Endodermal cell (in vitro differentiated cells): ENCODE measurements around the gene SNX30. TPM values are rescaled to one million over a fixed set of nuclear protein-coding genes. Genes with fewer than 3 reads are reported as not detected.
A peak's percentile ranks its signal among the peaks of the same experiment; 100 is the strongest.

ENCODE experiments used
- DNase-seq: peaks from one replicate; pipeline ENCODE4 v3.0.0-alpha.2; 2017
- H3K27ac ChIP-seq: 2 replicates; pipeline ENCODE4 v1.5.1; 2013; ENCODE audit warnings: mild to moderate bottlenecking, low read depth, low read length, moderate library complexity
- H3K27me3 ChIP-seq: 2 replicates; pipeline ENCODE4 v1.6.1; 2013; ENCODE audit warnings: mild to moderate bottlenecking, low read length, moderate library complexity; ENCODE audit not compliant: insufficient read depth, control insufficient read depth, poor library complexity, severe bottlenecking
- H3K36me3 ChIP-seq: 2 replicates; pipeline ENCODE4 v1.7.0; 2013; ENCODE audit warnings: mild to moderate bottlenecking, low read length, moderate library complexity; ENCODE audit not compliant: control insufficient read depth, insufficient read depth
- H3K4me1 ChIP-seq: one replicate; pipeline ENCODE4 v1.7.0; 2013; ENCODE audit warnings: low read length; ENCODE audit not compliant: control insufficient read depth, insufficient read depth
- H3K4me3 ChIP-seq: 2 replicates; pipeline ENCODE4 v1.5.1; 2013; ENCODE audit warnings: mild to moderate bottlenecking, low read length, moderate library complexity
- H3K9ac ChIP-seq: 2 replicates; pipeline ENCODE4 v1.6.1; 2013; ENCODE audit warnings: mild to moderate bottlenecking, low read length, moderate library complexity; ENCODE audit not compliant: poor library complexity, severe bottlenecking; ENCODE audit errors: extremely low read depth
- H3K9me3 ChIP-seq: 2 replicates; pipeline ENCODE4 v1.6.1; 2013; ENCODE audit warnings: mild to moderate bottlenecking, low read length, moderate library complexity; ENCODE audit not compliant: control insufficient read depth
- H3K27ac Mint-ChIP-seq: 2 replicates; pipeline ENCODE4 v1.8.0; 2020; ENCODE audit warnings: mixed read lengths
- H3K27me3 Mint-ChIP-seq: 2 replicates; pipeline ENCODE4 v1.8.0; 2021; ENCODE audit warnings: mild to moderate bottlenecking, mixed read lengths; ENCODE audit not compliant: insufficient read depth
- H3K36me3 Mint-ChIP-seq: 2 replicates; pipeline ENCODE4 v1.8.0; 2020; ENCODE audit warnings: low read depth, mixed read lengths
- H3K4me1 Mint-ChIP-seq: 2 replicates; pipeline ENCODE4 v1.8.0; 2020; ENCODE audit warnings: mixed read lengths
- H3K4me3 Mint-ChIP-seq: 2 replicates; pipeline ENCODE4 v1.8.0; 2020; ENCODE audit warnings: mild to moderate bottlenecking, moderate library complexity, mixed read lengths
- H3K9me3 Mint-ChIP-seq: 2 replicates; pipeline ENCODE4 v1.8.0; 2020; ENCODE audit warnings: mild to moderate bottlenecking, mixed read lengths
- WGBS, 2 experiments: methylation state at CpG; one replicate each; pipeline versions ENCODE4 v1.1.5 to v1.1.7; 2013; ENCODE audit warnings: missing lambda C conversion rate in 2 of 2, mixed read lengths in 1 of 2; ENCODE audit not compliant: insufficient coverage in 1 of 2, insufficient read length in 1 of 2; 5-methylcytosine and 5-hydroxymethylcytosine counted together
- total RNA-seq, 2 donors: library from RNA; stranded (reverse); fragmentation: NEBNext Ultra II Directional in 1 of 2; extraction: Animal tissue kit (Norgen Biotek cat#: 25700) in 1 of 2; gene quantifications; 2 replicates in 1 of 2; 3 replicates in 1 of 2; pipeline ENCODE4 v1.2.1, GENCODE V29; 2021
- TF ChIP-seq, protein P1 (sequence below): fragments of 200-600 bp; sonication (generic); conservative IDR thresholded peaks from 2 replicates; pipeline ENCODE4 v1.5.0; 2021; ENCODE audit warnings: antibody characterized with exemption, mild to moderate bottlenecking

The SNX30 gene
- total RNA-seq, 2 donors from 2014 or later: 11.8 to 14.8 TPM

DNA sequence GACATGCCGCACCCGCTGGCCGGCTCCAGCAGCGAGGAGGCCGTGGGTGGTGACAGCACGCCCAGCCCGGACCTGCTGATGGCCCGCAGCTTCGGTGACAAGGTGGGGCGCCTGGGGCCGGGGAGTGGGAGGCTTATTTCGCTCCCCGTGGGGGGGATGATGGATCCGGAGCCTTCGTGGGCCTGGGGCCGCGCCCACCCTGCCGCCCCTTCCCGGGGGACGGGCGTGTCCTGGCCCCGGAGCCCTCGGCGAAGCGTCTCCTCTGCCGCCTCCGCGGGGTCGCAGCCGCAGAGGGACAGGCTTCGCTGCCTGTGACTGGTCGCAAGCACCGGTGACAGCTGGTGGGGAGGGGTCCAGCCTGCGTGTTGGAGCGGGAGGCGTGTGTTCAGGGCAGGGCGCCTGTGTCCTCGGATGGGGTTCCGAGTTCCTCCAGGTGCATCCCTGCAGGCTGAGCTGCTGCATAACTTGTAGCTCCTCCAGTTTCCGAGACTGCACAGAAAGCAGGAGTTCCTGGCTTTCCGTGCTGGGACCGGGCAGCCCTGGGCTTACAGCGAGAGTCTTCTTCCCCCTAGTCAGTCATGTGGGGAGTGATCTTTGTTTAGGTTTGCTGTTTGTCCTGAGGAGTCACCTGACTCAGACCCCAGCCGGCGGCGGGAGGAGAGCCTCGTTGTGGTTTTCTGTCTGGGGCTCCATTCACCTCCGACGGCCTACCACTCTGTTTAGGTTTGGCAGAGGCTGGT lies 666 bp downstream of the SNX30 start:
- Mint-ChIP-seq H3K36me3 (no peaks in the 10 kb centered on the region), H3K27ac (peak overlapping the region; percentile 90), H3K4me3 (peak overlapping the region; percentile 72), H3K27me3 (peaks cover 2% of the 10 kb centered on the region), H3K9me3 (no peaks in the 10 kb centered on the region), H3K4me1 (peaks cover 33% of the 10 kb centered on the region)
- TF ChIP-seq, protein P1, sequence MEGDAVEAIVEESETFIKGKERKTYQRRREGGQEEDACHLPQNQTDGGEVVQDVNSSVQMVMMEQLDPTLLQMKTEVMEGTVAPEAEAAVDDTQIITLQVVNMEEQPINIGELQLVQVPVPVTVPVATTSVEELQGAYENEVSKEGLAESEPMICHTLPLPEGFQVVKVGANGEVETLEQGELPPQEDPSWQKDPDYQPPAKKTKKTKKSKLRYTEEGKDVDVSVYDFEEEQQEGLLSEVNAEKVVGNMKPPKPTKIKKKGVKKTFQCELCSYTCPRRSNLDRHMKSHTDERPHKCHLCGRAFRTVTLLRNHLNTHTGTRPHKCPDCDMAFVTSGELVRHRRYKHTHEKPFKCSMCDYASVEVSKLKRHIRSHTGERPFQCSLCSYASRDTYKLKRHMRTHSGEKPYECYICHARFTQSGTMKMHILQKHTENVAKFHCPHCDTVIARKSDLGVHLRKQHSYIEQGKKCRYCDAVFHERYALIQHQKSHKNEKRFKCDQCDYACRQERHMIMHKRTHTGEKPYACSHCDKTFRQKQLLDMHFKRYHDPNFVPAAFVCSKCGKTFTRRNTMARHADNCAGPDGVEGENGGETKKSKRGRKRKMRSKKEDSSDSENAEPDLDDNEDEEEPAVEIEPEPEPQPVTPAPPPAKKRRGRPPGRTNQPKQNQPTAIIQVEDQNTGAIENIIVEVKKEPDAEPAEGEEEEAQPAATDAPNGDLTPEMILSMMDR: no peak
- H3K4me3 ChIP-seq: peak overlapping the region; percentile 90
- no peaks in the 10 kb centered on the region for H3K36me3 ChIP-seq
- peak overlapping the region; percentile 55 for H3K27ac ChIP-seq
- no peaks in the 10 kb centered on the region for H3K9me3 ChIP-seq
- peak; percentile 90 for DNase-seq
- H3K4me1 ChIP-seq: peaks cover 13% of the 10 kb centered on the region
- 1% methylated on average over 16 to 49 of the region's 49 CpGs for WGBS, 2 experiments
- peak overlapping the region; percentile 75 for H3K9ac ChIP-seq
- no peaks in the 10 kb centered on the region for H3K27me3 ChIP-seq

DNA sequence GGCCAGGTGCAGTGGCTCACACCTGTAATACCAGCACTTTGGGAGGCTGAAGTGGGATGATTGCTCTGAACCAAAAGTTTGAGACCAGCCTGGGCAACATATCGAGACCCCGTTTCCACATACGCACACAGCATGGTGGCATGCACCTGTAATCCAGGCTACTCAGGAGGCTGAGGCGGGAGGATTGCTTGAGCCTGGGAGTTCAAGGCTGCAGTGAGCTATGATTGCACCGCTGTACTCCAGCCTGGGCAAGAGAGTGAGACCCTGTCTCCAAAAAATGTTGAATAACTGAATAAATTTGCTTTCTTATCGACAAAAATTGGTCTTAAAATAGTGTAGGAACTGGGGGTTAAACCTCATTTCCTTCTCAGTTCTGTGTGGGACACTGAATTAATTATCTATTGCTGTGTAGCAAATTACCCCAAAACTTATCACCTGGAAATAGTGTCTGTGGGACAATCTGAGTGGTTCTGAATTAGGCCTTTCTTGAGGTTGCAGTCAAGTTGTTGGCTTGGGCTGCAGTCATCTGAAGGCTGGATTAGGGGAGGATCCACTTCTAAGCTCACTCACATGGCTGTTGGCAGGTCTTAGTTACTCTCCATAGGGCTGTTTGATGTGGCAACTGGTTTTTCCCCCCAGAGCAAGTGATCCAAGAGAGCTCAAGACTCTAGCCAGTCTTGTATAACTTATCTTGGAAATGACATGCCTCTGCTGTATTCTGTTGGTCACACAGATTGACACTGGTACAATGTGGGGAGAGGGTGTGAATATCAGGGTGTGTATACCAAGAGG lies 2.0 kb downstream of the SNX30 start:
- no peak for DNase-seq
- Mint-ChIP-seq H3K36me3 (no peaks in the 10 kb centered on the region), H3K4me3 (peak overlapping the region; percentile 72), H3K27me3 (peaks cover 2% of the 10 kb centered on the region), H3K4me1 (peaks cover 33% of the 10 kb centered on the region), H3K27ac (no peak overlapping the region), H3K9me3 (no peaks in the 10 kb centered on the region)
- TF ChIP-seq, protein P1: no peak
- H3K9ac ChIP-seq: no peak overlapping the region
- peaks cover 13% of the 10 kb centered on the region for H3K4me1 ChIP-seq
- no peaks in the 10 kb centered on the region for H3K36me3 ChIP-seq
- WGBS, 2 experiments: 78 to 81% methylated on average over 6 of the region's 6 CpGs
- no peaks in the 10 kb centered on the region for H3K9me3 ChIP-seq
- no peaks in the 10 kb centered on the region for H3K27me3 ChIP-seq
- no peak overlapping the region for H3K27ac ChIP-seq
- H3K4me3 ChIP-seq: peak overlapping the region; percentile 90

DNA sequence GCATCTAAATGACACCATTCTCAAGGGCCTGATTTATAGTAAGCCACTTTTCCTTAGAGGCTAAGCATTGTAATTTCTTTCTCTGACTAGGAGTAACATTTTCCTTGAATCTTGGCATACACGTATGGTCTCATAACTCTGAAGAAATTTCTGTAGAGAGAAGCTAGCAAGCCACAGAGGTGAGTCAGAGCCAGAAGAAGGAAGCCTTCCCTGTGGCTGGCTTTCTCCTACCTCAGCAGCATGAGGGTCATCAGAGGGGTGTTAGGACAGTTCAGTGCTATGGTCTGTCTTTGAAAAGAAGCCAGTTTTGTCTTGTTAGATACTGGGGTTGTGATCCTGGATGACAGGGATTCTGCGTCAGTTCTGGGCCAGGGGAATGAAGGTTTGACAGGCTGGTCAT lies 3.2 kb downstream of the SNX30 start:
- no peak for DNase-seq
- Histone ChIP-seq H3K4me1 (peaks cover 13% of the 10 kb centered on the region), H3K27me3 (no peaks in the 10 kb centered on the region), H3K4me3 (no peak overlapping the region), H3K36me3 (no peaks in the 10 kb centered on the region), H3K27ac (no peak overlapping the region), H3K9me3 (no peaks in the 10 kb centered on the region), H3K9ac (no peak overlapping the region)
- H3K9me3 Mint-ChIP-seq: no peaks in the 10 kb centered on the region
- TF ChIP-seq, protein P1: no peak
- no peaks in the 10 kb centered on the region for H3K36me3 Mint-ChIP-seq
- no peak overlapping the region for H3K27ac Mint-ChIP-seq
- 67 to 93% methylated on average over 1 to 2 of the region's 2 CpGs for WGBS, 2 experiments
- H3K4me3 Mint-ChIP-seq: no peak overlapping the region
- H3K4me1 Mint-ChIP-seq: peaks cover 33% of the 10 kb centered on the region
- peaks cover 2% of the 10 kb centered on the region for H3K27me3 Mint-ChIP-seq
